K562 (cell line): ENCODE measurements around the gene ROMO1. TPM values are rescaled to one million over a fixed set of nuclear protein-coding genes. Genes with fewer than 3 reads are reported as not detected.
A peak's percentile ranks its signal among the peaks of the same experiment; 100 is the strongest.

ENCODE experiments used
- BHLHE40 ChIP-seq: IDR thresholded peaks from 2 replicates; pipeline ENCODE4 v1.6.1; 2011; ENCODE audit warnings: low read length, improper control_type of control experiment
- DACH1 ChIP-seq: fragments of 450-650 bp; IDR thresholded peaks from 2 replicates; pipeline ENCODE4 v1.6.1; 2018; ENCODE audit not compliant: partially characterized antibody
- DDX20 ChIP-seq: fragments of 450-650 bp; IDR thresholded peaks from 2 replicates; pipeline ENCODE4 v1.6.1; 2016; ENCODE audit warnings: missing genetic modification characterization, low read depth, mild to moderate bottlenecking, missing compliant biosample characterization, moderate library complexity
- GABPB1 ChIP-seq: sonication (generic); formaldehyde crosslinking; IDR thresholded peaks from 2 replicates; pipeline ENCODE4 v1.8.0; 2022; ENCODE audit warnings: mild to moderate bottlenecking, missing genetic modification reagents
- NUFIP1 ChIP-seq: fragments of 450-650 bp; IDR thresholded peaks from 2 replicates; pipeline ENCODE4 v1.6.1; 2018; ENCODE audit not compliant: partially characterized antibody
- SOX6 ChIP-seq: fragments of 450-650 bp; IDR thresholded peaks from 2 replicates; pipeline ENCODE4 v1.6.1; 2014; ENCODE audit warnings: mild to moderate bottlenecking
- ZNF239 ChIP-seq: fragments of 250-450 bp; sonication (Bioruptor Pico); IDR thresholded peaks from 2 replicates; pipeline ENCODE4 v1.4.0; 2020; ENCODE audit warnings: mild to moderate bottlenecking
- ZNF41 ChIP-seq: fragments of 250-450 bp; sonication (Bioruptor Pico); conservative IDR thresholded peaks from 2 replicates; pipeline ENCODE4 v1.4.0; 2020; ENCODE audit warnings: mild to moderate bottlenecking
- ZNF431 ChIP-seq: sonication (generic); formaldehyde crosslinking; IDR thresholded peaks from 2 replicates; pipeline ENCODE4 v1.8.0; 2022; ENCODE audit warnings: mild to moderate bottlenecking, missing genetic modification reagents
- ZNF507 ChIP-seq: conservative IDR thresholded peaks from 2 replicates; pipeline ENCODE4 v1.6.1; 2017; ENCODE audit warnings: missing genetic modification characterization, missing compliant biosample characterization
- ZNF76 ChIP-seq: fragments of 250-450 bp; sonication (Bioruptor Pico); IDR thresholded peaks from 2 replicates; pipeline ENCODE4 v1.4.0; 2020; ENCODE audit warnings: mild to moderate bottlenecking, moderate library complexity, borderline replicate concordance
- polyA plus RNA-seq, 8 experiments: library from polyadenylated mRNA; depleted of rRNA in 4 of 8; stranded (reverse) in 5 of 8; unstranded in 3 of 8; fragments of >200 nt; fragmentation: Nextera tagmentation in 2 of 8; fragmentation: Illumina TruSeq in 1 of 8; extraction: Ambion mirVana in 2 of 8; extraction: Trizol in 1 of 8; gene quantifications; 2 replicates each; pipeline versions ENCODE4 v1.2.1 to v1.2.3, GENCODE V29; 2011 to 2014; ENCODE audit warnings: inconsistent platforms in 1 of 8, missing spikeins in 1 of 8
- total RNA-seq, 7 experiments: library from RNA; depleted of rRNA in 6 of 7; stranded (reverse); fragments of >200 nt in 6 of 7; fragmentation: Illumina TruSeq in 2 of 7; extraction: Trizol in 2 of 7; gene quantifications; 2 replicates each; pipeline versions ENCODE4 v1.2.1 to v1.2.3, GENCODE V29; 2011 to 2021; ENCODE audit warnings: low replicate concordance in 1 of 7
- TF ChIP-seq, protein P1 (sequence below): fragments of 200-800 bp; sonication (Bioruptor generic); IDR thresholded peaks from 2 replicates; pipeline ENCODE4 v1.6.1; 2017; ENCODE audit warnings: missing genetic modification characterization, missing compliant biosample characterization
- TF ChIP-seq, protein P2 (sequence below), 2 experiments: fragments of 150-350 bp in 1 of 2; IDR thresholded peaks; 2 replicates each; pipeline ENCODE4 v1.6.1; 2012 to 2016; ENCODE audit warnings: low read depth in 2 of 2, low read length in 2 of 2, mild to moderate bottlenecking in 1 of 2, moderate library complexity in 1 of 2
- TF ChIP-seq, protein P3 (sequence below): IDR thresholded peaks from 2 replicates; pipeline ENCODE4 v1.6.1; 2016; ENCODE audit warnings: missing genetic modification characterization, missing compliant biosample characterization
- TF ChIP-seq, protein P4 (sequence below): fragments of 250-450 bp; sonication (Bioruptor Pico); IDR thresholded peaks from 2 replicates; pipeline ENCODE4 v1.9.0; 2021; ENCODE audit warnings: mild to moderate bottlenecking
- TF ChIP-seq, protein P5 (sequence below), 3 experiments: fragments of 200-800 bp in 1 of 3; fragments of 250-450 bp in 1 of 3; fragments of 450-650 bp in 1 of 3; sonication (Bioruptor Pico) in 1 of 3; sonication (Bioruptor generic) in 1 of 3; formaldehyde crosslinking in 1 of 3; IDR thresholded peaks; 2 replicates each; pipeline versions ENCODE4 v1.6.1 to v1.8.0; 2016 to 2022; ENCODE audit warnings: mild to moderate bottlenecking in 2 of 3, missing genetic modification characterization in 2 of 3, missing compliant biosample characterization in 1 of 3, moderate library complexity in 1 of 3

Gene ROMO1
- total and polyA plus RNA-seq, 9 of the 15 experiments (the other 6 are each of a cell fraction or from before 2014, with no cell fraction given): 31.8 to 741 (median 226) TPM

DNA sequence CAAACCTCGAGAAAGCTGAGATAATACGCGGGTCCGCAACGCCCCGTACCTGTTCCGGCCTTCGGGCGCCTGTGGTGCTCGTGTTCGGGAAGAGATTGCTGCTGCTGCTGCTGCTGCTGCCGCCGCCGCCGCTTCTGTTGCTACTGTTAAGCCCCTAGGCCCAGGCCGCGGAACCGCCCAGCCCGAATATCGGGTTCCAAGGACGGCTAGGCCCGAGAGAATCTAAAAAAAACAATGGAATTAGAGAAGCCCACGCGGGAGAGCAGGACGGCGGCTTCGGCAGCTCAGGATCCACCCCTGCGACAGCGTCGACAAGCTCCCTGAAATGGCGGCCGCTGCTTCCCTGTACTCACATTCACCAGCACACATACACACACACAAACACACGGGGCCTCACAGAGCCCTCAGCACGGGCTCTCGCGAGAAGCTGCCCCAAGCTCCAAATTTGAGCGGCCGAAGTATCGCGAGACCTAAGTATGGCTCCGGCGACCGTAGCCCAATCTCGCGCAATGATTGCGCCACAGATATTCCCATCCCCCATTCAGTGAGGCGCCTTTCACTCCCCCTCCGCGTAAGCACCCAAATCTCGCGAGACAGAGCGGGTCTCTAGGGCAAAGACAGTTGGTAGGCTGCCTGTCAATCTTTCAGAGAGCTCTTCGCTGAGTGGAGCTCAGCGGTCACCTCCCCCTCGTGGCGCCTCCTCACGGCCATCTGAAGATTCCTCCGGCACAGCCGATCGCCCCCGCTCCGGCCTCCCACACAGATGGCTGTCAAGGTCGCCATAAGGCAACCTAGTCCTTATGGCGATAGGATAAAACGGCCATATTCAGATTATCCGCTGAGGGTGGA lies 42.9 kb downstream of the ROMO1 start, which contains the start of gene RBM39 (continued):
- TF ChIP-seq, protein P1, sequence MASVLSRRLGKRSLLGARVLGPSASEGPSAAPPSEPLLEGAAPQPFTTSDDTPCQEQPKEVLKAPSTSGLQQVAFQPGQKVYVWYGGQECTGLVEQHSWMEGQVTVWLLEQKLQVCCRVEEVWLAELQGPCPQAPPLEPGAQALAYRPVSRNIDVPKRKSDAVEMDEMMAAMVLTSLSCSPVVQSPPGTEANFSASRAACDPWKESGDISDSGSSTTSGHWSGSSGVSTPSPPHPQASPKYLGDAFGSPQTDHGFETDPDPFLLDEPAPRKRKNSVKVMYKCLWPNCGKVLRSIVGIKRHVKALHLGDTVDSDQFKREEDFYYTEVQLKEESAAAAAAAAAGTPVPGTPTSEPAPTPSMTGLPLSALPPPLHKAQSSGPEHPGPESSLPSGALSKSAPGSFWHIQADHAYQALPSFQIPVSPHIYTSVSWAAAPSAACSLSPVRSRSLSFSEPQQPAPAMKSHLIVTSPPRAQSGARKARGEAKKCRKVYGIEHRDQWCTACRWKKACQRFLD (CRISPR knock-in tag): peak; percentile 87
- TF ChIP-seq BHLHE40: no peak
- TF ChIP-seq, protein P2, sequence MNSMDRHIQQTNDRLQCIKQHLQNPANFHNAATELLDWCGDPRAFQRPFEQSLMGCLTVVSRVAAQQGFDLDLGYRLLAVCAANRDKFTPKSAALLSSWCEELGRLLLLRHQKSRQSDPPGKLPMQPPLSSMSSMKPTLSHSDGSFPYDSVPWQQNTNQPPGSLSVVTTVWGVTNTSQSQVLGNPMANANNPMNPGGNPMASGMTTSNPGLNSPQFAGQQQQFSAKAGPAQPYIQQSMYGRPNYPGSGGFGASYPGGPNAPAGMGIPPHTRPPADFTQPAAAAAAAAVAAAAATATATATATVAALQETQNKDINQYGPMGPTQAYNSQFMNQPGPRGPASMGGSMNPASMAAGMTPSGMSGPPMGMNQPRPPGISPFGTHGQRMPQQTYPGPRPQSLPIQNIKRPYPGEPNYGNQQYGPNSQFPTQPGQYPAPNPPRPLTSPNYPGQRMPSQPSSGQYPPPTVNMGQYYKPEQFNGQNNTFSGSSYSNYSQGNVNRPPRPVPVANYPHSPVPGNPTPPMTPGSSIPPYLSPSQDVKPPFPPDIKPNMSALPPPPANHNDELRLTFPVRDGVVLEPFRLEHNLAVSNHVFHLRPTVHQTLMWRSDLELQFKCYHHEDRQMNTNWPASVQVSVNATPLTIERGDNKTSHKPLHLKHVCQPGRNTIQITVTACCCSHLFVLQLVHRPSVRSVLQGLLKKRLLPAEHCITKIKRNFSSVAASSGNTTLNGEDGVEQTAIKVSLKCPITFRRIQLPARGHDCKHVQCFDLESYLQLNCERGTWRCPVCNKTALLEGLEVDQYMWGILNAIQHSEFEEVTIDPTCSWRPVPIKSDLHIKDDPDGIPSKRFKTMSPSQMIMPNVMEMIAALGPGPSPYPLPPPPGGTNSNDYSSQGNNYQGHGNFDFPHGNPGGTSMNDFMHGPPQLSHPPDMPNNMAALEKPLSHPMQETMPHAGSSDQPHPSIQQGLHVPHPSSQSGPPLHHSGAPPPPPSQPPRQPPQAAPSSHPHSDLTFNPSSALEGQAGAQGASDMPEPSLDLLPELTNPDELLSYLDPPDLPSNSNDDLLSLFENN (IDR thresholded peaks at IDR 0.05; ENCODE audit: low read depth in 2 of 2, low read length in 2 of 2): peak in 1 of 2 experiments; percentile 73; a peak in 2 of 4 replicates
- peak; percentile 51 for TF ChIP-seq GABPB1 (CRISPR knock-in tag)
- peak; percentile 33; the same call in 1 of the 2 replicates for TF ChIP-seq SOX6
- TF ChIP-seq DACH1: peak; percentile 84
- TF ChIP-seq, protein P3, sequence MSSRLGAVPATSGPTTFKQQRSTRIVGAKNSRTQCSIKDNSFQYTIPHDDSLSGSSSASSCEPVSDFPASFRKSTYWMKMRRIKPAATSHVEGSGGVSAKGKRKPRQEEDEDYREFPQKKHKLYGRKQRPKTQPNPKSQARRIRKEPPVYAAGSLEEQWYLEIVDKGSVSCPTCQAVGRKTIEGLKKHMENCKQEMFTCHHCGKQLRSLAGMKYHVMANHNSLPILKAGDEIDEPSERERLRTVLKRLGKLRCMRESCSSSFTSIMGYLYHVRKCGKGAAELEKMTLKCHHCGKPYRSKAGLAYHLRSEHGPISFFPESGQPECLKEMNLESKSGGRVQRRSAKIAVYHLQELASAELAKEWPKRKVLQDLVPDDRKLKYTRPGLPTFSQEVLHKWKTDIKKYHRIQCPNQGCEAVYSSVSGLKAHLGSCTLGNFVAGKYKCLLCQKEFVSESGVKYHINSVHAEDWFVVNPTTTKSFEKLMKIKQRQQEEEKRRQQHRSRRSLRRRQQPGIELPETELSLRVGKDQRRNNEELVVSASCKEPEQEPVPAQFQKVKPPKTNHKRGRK (tag): no peak
- no peak for TF ChIP-seq ZNF507 (tag)
- TF ChIP-seq, protein P4, sequence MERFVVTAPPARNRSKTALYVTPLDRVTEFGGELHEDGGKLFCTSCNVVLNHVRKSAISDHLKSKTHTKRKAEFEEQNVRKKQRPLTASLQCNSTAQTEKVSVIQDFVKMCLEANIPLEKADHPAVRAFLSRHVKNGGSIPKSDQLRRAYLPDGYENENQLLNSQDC (CRISPR knock-in tag): peak; percentile 84
- TF ChIP-seq ZNF41 (CRISPR knock-in tag): no peak
- no peak for TF ChIP-seq DDX20 (tag)
- TF ChIP-seq ZNF431 (CRISPR knock-in tag): no peak
- TF ChIP-seq ZNF239: no peak
- TF ChIP-seq, protein P5, sequence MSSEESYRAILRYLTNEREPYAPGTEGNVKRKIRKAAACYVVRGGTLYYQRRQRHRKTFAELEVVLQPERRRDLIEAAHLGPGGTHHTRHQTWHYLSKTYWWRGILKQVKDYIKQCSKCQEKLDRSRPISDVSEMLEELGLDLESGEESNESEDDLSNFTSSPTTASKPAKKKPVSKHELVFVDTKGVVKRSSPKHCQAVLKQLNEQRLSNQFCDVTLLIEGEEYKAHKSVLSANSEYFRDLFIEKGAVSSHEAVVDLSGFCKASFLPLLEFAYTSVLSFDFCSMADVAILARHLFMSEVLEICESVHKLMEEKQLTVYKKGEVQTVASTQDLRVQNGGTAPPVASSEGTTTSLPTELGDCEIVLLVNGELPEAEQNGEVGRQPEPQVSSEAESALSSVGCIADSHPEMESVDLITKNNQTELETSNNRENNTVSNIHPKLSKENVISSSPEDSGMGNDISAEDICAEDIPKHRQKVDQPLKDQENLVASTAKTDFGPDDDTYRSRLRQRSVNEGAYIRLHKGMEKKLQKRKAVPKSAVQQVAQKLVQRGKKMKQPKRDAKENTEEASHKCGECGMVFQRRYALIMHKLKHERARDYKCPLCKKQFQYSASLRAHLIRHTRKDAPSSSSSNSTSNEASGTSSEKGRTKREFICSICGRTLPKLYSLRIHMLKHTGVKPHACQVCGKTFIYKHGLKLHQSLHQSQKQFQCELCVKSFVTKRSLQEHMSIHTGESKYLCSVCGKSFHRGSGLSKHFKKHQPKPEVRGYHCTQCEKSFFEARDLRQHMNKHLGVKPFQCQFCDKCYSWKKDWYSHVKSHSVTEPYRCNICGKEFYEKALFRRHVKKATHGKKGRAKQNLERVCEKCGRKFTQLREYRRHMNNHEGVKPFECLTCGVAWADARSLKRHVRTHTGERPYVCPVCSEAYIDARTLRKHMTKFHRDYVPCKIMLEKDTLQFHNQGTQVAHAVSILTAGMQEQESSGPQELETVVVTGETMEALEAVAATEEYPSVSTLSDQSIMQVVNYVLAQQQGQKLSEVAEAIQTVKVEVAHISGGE (CRISPR knock-in tag; IDR thresholded peaks at IDR 0.05): peak in 1 of 3 experiments; percentile 39; a peak in 2 of 6 replicates
- TF ChIP-seq ZNF76 (CRISPR knock-in tag): 0 out of 2 replicates have a peak, but pooled peaks have one; percentile 15
- TF ChIP-seq NUFIP1: no peak
